ENCODE results near the gene IMPA2.
"Not testable (repeated sequence)": the region's sequence is repeated elsewhere in the genome, so short reads cannot be mapped to it uniquely, and the experiment has no call there.

The IMPA2 gene

GRCh38 chr18:11951390-11951851 is 29.9 kb upstream of the IMPA2 start:
- no peak overlapping the region for H3K4me3 ChIP-seq (ENCODE audit: control insufficient read depth, low read depth, low read length)
- TF ChIP-seq CTCF (IDR thresholded peaks at IDR 0.05; ENCODE audit: control insufficient read depth, insufficient read depth, low read depth, low read length, missing control alignments) = no peak
- no peak for DNase-seq (ENCODE audit: low read depth)

DNA sequence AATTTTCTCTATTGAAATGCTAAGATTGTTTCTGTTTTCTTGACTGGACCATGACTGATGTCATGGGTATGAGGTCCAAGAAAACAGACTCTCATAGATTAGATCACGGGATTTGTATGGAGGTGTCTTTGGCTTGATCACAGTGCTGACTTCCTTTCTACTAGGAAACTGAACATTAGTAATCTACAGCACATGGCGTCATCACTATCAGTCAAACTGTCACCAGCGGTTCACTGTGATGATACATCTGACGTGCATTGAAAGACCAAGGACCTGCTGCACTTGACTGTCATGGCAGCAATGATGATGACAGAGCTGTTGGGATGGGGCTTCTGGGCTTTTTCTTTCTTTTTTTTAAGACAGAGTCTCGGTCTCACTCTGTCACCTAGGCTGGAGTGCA is 28.2 kb upstream of the IMPA2 start:
- no peak for DNase-seq (ENCODE audit: low read depth)
- H3K4me3 ChIP-seq (ENCODE audit: control insufficient read depth, low read depth, low read length) = no peak overlapping the region
- no peak for TF ChIP-seq CTCF (IDR thresholded peaks at IDR 0.05; ENCODE audit: control insufficient read depth, insufficient read depth, low read depth, low read length, missing control alignments)

DNA sequence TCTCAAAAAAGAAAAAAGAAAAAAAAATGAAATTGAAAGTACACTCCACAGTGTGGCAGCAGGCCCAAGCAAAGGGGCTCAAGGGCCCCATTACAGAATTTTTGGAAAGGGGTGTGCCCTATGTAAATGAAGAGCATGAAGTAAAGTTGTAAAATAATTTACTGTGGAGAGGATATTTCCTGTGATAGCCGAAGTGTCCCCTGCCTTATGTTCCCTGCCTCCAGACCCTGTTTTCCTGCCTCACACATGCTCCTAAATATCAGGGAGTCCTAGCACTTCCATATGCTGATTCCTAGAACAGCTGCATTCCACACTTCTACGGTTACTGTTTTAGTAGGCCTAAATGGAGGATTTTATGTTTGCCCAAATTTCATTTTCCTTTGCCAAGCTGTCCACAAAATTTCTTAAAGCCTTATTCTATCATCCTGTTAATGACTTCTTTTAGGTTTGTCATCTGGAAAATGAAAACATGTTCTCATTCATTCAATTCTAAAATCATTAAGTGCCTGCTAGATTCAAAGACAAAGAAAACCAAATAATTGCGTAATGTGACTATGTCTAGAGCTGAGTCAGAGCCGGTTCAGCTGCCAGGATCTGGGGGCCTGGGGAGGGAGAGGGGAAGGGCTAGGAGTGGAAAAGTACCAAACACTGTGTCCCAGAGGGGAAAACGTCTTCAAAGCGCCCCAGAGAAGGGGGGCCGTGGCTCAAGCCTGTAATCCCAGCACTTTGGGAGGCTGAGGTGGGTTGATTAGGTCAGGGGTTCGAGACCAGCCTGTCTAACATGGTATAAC is 25.9 kb upstream of the IMPA2 start:
- TF ChIP-seq CTCF (IDR thresholded peaks at IDR 0.05; ENCODE audit: control insufficient read depth, insufficient read depth, low read depth, low read length, missing control alignments) = no peak
- peak; percentile 20 for DNase-seq (ENCODE audit: low read depth)
- no peak overlapping the region for H3K4me3 ChIP-seq (ENCODE audit: control insufficient read depth, low read depth, low read length)

DNA sequence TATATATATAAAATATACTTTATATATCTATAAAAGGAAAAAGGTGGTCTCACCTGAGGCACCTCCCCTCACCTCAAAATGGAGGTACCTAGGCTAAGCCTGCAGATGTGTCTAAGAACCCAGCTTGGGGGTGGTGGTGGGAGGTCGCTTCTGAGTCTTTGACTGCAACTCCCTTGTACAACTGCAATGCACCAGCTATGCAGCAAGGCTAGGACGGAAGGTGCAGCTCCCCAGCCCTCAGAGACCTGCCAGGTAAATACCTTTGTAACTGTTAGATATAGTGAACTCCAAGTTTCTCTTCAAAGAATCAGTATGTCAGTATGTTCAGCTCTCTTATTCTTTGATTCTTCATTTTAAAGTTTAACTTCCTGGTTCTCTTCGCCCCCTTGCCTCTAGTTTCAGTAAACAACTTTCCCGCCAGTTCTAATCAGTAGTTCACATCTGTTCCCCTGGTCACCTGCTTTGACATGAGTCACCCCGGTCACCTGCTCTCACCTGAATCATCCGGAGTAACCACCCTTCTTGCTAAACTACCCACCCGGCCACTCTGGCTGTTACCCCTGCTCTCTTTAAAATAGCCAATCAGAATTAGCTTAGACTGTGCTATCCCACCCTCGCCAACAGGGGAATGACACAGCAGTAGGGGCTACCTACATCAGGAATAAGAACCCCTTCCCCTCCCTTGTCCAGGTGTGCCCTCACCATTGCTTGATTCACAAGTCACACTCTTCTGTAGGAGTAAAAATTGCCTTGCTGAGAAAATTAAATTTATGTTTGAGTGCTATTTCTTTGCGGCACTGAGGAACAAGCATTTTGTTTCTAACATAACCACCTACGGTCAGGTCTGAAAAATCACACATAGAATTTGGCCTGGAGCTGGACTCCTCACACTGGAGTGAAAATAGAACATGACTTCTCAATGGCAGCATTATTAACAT is 24.7 kb upstream of the IMPA2 start:
- no peak for TF ChIP-seq CTCF (IDR thresholded peaks at IDR 0.05; ENCODE audit: control insufficient read depth, insufficient read depth, low read depth, low read length, missing control alignments)
- no peak overlapping the region for H3K4me3 ChIP-seq (ENCODE audit: control insufficient read depth, low read depth, low read length)
- no peak for DNase-seq (ENCODE audit: low read depth)

DNA sequence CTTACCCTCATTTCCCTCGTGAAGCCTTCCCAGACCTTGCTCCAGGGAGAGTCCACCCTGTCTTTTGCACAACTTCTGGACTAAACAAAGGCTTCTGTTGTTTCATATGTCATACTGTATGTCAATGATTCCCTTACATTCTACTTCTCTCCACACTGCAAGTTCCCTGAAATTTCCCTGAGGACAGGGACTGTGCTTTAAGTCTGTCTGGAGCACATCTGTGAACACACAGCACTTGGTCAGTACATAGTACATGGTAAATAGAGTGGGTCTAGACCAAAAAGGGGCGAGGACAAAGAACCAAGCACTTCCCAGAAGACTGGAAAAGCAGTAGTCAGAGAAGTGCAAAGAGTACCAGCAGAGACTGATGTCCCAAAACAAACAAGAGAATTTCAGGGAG is 23.7 kb upstream of the IMPA2 start:
- no peak overlapping the region for H3K4me3 ChIP-seq (ENCODE audit: control insufficient read depth, low read depth, low read length)
- no peak for TF ChIP-seq CTCF (IDR thresholded peaks at IDR 0.05; ENCODE audit: control insufficient read depth, insufficient read depth, low read depth, low read length, missing control alignments)
- DNase-seq (ENCODE audit: low read depth) = no peak

DNA sequence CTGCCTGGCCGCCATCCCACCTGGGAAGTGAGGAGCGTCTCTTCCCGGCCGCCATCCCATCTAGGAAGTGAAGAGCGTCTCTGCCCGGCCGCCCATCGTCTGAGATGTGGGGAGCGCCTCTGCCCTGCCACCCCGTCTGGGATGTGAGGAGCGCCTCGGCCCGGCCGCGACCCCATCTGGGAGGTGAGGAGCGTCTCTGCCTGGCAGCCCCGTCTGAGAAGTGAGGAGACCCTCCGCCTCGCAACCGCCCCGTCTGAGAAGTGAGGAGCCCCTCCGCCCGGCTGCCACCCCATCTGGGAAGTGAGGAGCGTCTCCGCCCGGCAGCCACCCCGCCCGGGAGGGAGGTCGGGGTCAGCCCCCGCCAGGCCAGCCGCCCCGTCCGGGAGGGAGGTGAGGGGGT is 21.7 kb upstream of the IMPA2 start:
- not testable (repeated sequence) for H3K4me3 ChIP-seq (ENCODE audit: control insufficient read depth, low read depth, low read length); DNase-seq (ENCODE audit: low read depth)
